ENCODE measurements around the gene GNAQ. TPM values are rescaled to one million over a fixed set of nuclear protein-coding genes. Genes with fewer than 3 reads are reported as not detected.

Gene GNAQ
- total and polyA plus RNA-seq, 2 experiments from 2014 or later = 25.7 to 47.9 TPM

DNA sequence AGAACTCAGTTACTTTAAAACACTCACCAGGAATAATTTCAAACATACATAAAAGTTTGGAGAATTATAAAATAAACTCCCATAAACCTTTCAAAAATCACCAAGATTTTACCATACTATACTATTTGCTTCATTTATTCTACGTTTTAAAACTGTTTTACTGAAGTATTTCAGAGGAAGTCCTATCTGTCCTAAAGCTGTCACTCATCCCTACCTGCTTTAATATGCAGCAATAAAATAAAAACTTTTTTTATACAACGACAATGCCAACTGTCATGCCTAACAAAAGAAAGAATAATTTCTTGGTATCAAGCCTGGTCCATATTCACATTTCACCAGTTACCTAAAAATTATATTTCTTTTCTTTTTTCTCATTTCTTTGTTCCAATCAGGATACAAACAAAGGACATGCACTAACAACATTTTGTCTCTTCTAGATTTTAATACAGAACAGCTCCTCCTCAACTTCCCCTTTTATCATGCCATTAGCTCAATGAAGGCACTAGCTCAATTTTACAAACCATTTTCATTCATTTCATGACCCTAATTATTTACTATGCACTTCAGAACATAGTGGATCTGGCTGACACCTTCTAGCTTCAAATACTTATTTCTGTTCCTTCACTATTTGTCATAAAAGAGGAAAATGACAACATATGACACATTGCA lies 135.2 kb downstream of the GNAQ start:
- no peaks in the 10 kb centered on the region for H3K27me3 ChIP-seq
- H3K4me2 ChIP-seq = no peak overlapping the region
- H3K9me2 ChIP-seq (replicated peaks; ENCODE audit: insufficient read depth) = no peaks in the 10 kb centered on the region
- no peak overlapping the region for H2AFZ ChIP-seq
- no peak for DNase-seq (ENCODE audit: low spot score)
- no peaks in the 10 kb centered on the region for H3K9me3 ChIP-seq (ENCODE audit: low read depth)
- peaks cover 6% of the 10 kb centered on the region for H4K20me1 ChIP-seq (ENCODE audit: insufficient read depth, poor library complexity, severe bottlenecking)
- H3K27ac ChIP-seq = no peak overlapping the region
- H3K79me2 ChIP-seq = peaks cover 54% of the 10 kb centered on the region
- TF ChIP-seq, protein P1, sequence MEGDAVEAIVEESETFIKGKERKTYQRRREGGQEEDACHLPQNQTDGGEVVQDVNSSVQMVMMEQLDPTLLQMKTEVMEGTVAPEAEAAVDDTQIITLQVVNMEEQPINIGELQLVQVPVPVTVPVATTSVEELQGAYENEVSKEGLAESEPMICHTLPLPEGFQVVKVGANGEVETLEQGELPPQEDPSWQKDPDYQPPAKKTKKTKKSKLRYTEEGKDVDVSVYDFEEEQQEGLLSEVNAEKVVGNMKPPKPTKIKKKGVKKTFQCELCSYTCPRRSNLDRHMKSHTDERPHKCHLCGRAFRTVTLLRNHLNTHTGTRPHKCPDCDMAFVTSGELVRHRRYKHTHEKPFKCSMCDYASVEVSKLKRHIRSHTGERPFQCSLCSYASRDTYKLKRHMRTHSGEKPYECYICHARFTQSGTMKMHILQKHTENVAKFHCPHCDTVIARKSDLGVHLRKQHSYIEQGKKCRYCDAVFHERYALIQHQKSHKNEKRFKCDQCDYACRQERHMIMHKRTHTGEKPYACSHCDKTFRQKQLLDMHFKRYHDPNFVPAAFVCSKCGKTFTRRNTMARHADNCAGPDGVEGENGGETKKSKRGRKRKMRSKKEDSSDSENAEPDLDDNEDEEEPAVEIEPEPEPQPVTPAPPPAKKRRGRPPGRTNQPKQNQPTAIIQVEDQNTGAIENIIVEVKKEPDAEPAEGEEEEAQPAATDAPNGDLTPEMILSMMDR (IDR thresholded peaks at IDR 0.05; ENCODE audit: poor library complexity) = no peak
- TF ChIP-seq EZH2phosphoT487 (IDR thresholded peaks at IDR 0.05; ENCODE audit: low read depth, severe bottlenecking, unreplicated experiment) (no peak), EZH2 (IDR thresholded peaks at IDR 0.05; ENCODE audit: borderline replicate concordance) (no peak)
- no peaks in the 10 kb centered on the region for H3K4me1 ChIP-seq (ENCODE audit: insufficient read depth)
- H3K4me3 ChIP-seq = no peak overlapping the region
- no peaks in the 10 kb centered on the region for H3K36me3 ChIP-seq (replicated peaks; ENCODE audit: insufficient read depth, low read depth)
- WGBS (ENCODE audit: low lambda C conversion rate, missing lambda C conversion rate) = 86% methylated on average over 2 of the region's 2 CpGs

DNA sequence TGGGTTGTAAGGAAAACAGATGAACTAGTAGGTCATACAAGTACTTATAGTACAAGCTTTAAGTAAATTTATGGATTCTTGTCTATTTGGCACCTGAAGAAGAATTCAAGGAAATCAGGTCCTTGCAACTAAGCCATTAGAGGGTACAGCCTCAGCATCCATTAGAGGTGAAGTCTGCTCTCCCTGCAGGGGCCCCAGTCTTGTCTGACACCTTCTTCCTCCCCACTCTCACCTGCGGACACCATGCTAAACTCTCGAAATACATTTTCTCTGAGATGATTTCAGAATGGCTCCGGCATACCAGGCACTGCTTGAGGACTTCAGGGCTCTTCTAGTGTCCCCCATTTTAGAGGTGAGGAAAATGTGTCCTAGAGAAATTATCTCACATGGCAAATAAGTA lies 137.9 kb downstream of the GNAQ start:
- Histone ChIP-seq H3K36me3 (replicated peaks; ENCODE audit: insufficient read depth, low read depth) (no peaks in the 10 kb centered on the region), H3K4me1 (ENCODE audit: insufficient read depth) (no peaks in the 10 kb centered on the region), H3K4me3 (no peak overlapping the region), H3K9me3 (ENCODE audit: low read depth) (no peaks in the 10 kb centered on the region), H2AFZ (no peak overlapping the region), H4K20me1 (ENCODE audit: insufficient read depth, poor library complexity, severe bottlenecking) (peaks cover 10% of the 10 kb centered on the region), H3K79me2 (peaks cover 56% of the 10 kb centered on the region), H3K9me2 (replicated peaks; ENCODE audit: insufficient read depth) (no peaks in the 10 kb centered on the region), H3K4me2 (no peak overlapping the region), H3K27ac (no peak overlapping the region), H3K27me3 (no peaks in the 10 kb centered on the region)
- TF ChIP-seq EZH2phosphoT487 (IDR thresholded peaks at IDR 0.05; ENCODE audit: low read depth, severe bottlenecking, unreplicated experiment) (no peak), EZH2 (IDR thresholded peaks at IDR 0.05; ENCODE audit: borderline replicate concordance) (no peak)
- TF ChIP-seq, protein P1 (IDR thresholded peaks at IDR 0.05; ENCODE audit: poor library complexity) = no peak
- 88% methylated on average over 3 of the region's 3 CpGs for WGBS (ENCODE audit: low lambda C conversion rate, missing lambda C conversion rate)
- no peak for DNase-seq (ENCODE audit: low spot score)

GRCh38 chr9:77892955-77893514 lies 138.6 kb downstream of the GNAQ start:
- Histone ChIP-seq H3K4me1 (ENCODE audit: insufficient read depth) (no peaks in the 10 kb centered on the region), H3K9me3 (ENCODE audit: low read depth) (no peaks in the 10 kb centered on the region), H3K79me2 (peaks cover 55% of the 10 kb centered on the region), H3K9me2 (replicated peaks; ENCODE audit: insufficient read depth) (no peaks in the 10 kb centered on the region), H4K20me1 (ENCODE audit: insufficient read depth, poor library complexity, severe bottlenecking) (peaks cover 12% of the 10 kb centered on the region), H3K27me3 (no peaks in the 10 kb centered on the region), H3K4me3 (no peak overlapping the region), H3K36me3 (replicated peaks; ENCODE audit: insufficient read depth, low read depth) (no peaks in the 10 kb centered on the region), H3K4me2 (no peak overlapping the region), H3K27ac (no peak overlapping the region), H2AFZ (no peak overlapping the region)
- 92% methylated on average over 3 of the region's 3 CpGs for WGBS (ENCODE audit: low lambda C conversion rate, missing lambda C conversion rate)
- no peak for DNase-seq (ENCODE audit: low spot score)
- TF ChIP-seq, protein P1 (IDR thresholded peaks at IDR 0.05; ENCODE audit: poor library complexity) = no peak
- TF ChIP-seq EZH2phosphoT487 (IDR thresholded peaks at IDR 0.05; ENCODE audit: low read depth, severe bottlenecking, unreplicated experiment) (no peak), EZH2 (IDR thresholded peaks at IDR 0.05; ENCODE audit: borderline replicate concordance) (no peak)
